Epithelial cell of umbilical artery (primary cell): ENCODE data around the gene ZNF891. TPM values are rescaled to one million over a fixed set of nuclear protein-coding genes. Genes with fewer than 3 reads are reported as not detected.

Source experiments
- total RNA-seq: library from RNA; depleted of rRNA; stranded (reverse); fragments of >200 nt; gene quantifications from 2 replicates; pipeline ENCODE4 v1.2.3, GENCODE V29; 2014

ZNF891 gene
- total RNA-seq: 0.32 and 0.76 TPM in 2 replicates

GRCh38 chr12:133130038-133130807, at the start of gene ZNF891, which contains the start of gene ZNF10:
Gene ZNF891, minus strand, starts transcription at chr12:133130274. Its CDS starts 8,356 bp downstream, at chr12:133121918.
Gene ZNF10, plus strand, starts transcription at chr12:133130627. Its CDS starts 13,866 bp downstream, at chr12:133144493.

DNA sequence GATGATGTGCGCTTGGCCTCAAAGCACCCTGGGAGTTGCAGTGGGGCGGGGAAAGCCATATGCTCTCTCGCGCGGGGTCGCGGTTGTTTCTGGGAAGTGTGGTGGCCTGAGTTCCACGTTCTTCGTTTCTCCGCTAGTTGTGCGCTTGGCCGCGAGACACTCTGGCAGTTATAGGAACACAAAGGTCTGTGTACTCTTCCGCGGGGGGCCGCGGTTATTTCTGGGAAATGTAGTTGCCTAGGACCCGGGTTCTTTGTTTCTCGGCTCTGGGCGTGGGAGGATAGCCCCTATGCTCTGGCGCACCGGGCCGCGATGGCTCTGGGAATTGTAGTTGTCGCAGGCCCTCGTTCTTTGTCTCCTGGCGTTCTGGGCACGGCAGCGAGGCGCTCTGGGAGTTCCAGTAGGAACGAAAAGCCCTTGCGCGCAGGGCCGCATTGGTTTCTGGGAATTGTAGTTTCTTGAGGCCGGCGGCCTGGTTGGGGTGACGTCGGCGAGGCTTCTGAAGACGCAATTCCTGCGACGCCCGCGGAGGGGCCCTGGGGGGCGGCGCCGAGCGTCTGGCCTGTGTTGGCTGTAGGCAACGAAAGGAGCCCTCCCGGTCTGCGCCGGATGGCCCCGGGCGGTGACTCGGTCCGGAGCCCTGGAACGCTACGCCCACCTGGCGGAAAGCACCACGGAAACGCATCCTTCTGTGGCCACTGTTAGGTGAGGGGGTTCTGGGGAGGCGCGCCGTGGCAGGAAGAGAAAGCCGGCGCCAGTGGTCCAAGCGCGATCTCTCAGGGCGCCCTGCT, 49.5 kb downstream of the ZNF891 start, which contains the start of gene ZNF140:
Gene ZNF140, plus strand, starts transcription at position 556 of the 791 bp plus-strand sequence. CDS start 398 bp downstream, outside the sequence.

Other genes starting within 250 kb of the ZNF891 start
- 36.5 and 36.7 TPM in 2 replicates for gene CHFR, start 242.7 kb downstream of the ZNF891 start, total RNA-seq
- 7.8 and 10.5 TPM in 2 replicates for gene ZNF605, start 174.0 kb downstream of the ZNF891 start, total RNA-seq
- 10.4 and 12.5 TPM in 2 replicates for gene ZNF26, start 143.9 kb downstream of the ZNF891 start, total RNA-seq
- gene ZNF84, start 92.8 kb downstream of the ZNF891 start, total RNA-seq: 17.2 and 22.6 TPM in 2 replicates
- 18.8 and 20.8 TPM in 2 replicates for gene ZNF140, start 49.4 kb downstream of the ZNF891 start, total RNA-seq
- 3.2 and 5.5 TPM in 2 replicates for gene ZNF10, start 353 bp upstream of the ZNF891 start, total RNA-seq
- gene ZNF268, start 51.2 kb upstream of the ZNF891 start, total RNA-seq: 26.3 and 36.5 TPM in 2 replicates
- not detected in 2 replicates for gene ANHX, start 105.6 kb upstream of the ZNF891 start, total RNA-seq